GM20000 (cell line): Measurements from ENCODE around the gene SLC26A8.

Source experiments
- DNase-seq: peaks from one replicate; pipeline ENCODE4 v3.0.0; 2012; ENCODE audit warnings: low spot score
- TF ChIP-seq, protein P1 (sequence below): IDR thresholded peaks from 2 replicates; pipeline ENCODE4 v1.5.1; 2012; ENCODE audit warnings: mild to moderate bottlenecking, control low read depth; ENCODE audit errors: extremely low read depth, missing control alignments

Gene SLC26A8

DNA sequence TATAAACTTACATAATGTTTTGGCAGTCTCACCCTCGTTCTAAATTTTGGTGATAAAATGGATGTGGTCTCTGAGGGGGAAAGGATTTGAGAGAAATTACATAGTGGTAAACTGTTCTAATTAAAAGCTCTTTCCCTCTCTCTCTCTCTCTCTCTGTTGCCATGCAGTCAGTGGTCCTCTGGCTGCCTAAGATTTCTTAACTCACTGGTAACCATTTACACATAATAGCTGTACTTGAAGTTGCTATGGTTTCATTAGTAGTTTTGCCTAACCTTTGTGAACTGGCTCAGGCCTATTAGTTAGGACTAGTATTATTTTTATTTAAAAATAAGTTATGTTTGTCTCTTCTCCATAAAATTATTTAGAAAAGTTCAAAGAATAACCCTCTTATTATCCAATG lies 45.1 kb upstream of the SLC26A8 start:
- no peak for DNase-seq
- TF ChIP-seq, protein P1, sequence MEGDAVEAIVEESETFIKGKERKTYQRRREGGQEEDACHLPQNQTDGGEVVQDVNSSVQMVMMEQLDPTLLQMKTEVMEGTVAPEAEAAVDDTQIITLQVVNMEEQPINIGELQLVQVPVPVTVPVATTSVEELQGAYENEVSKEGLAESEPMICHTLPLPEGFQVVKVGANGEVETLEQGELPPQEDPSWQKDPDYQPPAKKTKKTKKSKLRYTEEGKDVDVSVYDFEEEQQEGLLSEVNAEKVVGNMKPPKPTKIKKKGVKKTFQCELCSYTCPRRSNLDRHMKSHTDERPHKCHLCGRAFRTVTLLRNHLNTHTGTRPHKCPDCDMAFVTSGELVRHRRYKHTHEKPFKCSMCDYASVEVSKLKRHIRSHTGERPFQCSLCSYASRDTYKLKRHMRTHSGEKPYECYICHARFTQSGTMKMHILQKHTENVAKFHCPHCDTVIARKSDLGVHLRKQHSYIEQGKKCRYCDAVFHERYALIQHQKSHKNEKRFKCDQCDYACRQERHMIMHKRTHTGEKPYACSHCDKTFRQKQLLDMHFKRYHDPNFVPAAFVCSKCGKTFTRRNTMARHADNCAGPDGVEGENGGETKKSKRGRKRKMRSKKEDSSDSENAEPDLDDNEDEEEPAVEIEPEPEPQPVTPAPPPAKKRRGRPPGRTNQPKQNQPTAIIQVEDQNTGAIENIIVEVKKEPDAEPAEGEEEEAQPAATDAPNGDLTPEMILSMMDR: no peak

DNA sequence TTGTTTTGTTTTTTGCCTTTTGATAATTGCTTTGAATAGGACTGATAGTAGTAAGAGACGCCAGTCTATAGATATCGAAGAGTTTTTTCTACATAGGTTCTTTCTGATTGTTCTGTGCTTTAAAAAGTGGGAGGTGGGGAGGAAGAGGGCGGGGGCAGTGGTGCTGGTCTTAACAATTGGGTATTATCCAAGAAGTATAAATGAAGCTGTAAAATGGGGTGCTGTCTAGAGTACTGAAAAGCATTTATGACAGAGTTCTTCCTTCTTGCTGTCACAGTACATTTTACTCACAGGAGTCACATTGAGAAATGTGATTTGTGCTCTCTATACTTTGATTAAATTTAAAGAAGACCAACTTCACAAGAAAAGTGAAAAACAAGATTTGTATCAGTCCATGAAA lies 44.1 kb upstream of the SLC26A8 start:
- no peak for DNase-seq
- TF ChIP-seq, protein P1: no peak

DNA sequence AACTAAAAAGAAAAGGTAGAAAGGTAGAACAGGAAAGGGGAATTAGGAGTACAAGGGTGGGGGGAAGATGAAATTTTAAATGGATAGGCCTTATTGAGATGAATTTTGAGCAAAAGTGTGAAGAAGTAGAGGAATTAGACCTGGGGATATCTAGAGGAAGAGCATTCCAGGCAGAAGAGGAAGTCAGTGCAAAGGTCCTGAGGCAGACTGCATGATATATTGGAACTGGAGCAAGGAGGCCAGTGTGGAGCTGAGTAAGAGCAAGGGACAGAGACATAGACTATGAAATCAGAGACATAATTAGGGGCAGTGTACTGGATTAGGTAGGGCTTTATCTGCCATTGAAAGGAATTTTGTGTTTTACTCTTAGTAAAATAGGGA lies 43.6 kb upstream of the SLC26A8 start:
- no peak for DNase-seq
- TF ChIP-seq, protein P1: no peak

DNA sequence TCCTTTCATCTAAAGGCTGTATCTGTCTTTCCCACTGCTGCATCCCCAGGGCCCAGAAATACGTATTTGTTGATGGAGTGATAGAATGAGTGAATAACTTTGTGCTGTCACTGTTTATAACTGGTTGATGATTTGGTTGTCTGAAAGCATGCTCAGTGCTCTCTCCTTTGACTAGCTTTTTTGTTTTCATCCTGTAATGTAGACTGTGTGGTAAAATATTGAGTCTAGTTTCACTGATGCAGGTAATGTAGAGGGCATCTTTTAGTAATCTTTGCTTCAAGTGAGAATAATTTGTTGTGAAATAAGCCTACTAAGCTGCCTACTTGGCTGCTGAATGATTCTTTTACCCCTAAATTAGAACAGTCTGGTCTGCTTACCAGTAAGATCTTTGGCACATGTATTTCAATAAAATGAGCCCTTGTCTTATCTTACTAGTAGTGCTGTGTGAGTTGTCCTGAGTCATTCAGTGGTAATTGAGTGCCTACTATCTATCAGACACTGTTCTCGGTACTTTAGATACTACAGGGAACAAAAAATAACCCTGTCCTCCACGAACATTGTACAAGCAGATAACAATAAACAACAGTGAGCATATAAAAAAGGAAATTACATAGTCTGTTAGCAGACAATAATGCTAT lies 43.1 kb upstream of the SLC26A8 start:
- TF ChIP-seq, protein P1: no peak

DNA sequence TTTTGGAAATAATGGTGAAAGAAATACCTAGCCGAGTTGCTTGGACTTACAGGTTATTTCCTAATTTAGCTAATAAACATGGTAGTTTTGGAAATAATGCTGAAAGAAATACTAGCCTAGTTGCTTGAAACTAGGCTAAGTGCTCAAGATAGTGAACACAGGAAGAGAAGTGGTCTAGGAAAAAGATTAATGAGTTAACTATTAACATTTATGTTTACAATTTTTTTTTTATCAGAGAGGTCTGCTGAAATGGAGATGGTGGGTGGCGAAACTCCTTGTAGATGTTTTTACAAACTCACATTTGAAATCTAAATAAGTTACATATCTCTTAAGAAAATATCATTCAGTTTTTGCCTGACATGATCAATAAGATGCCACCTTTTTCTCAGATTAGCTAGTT lies 42.4 kb upstream of the SLC26A8 start:
- DNase-seq: no peak
- TF ChIP-seq, protein P1: no peak

More for the DNA sequence above, 43.1 kb upstream of the SLC26A8 start:
- DNase-seq: no peak

DNA sequence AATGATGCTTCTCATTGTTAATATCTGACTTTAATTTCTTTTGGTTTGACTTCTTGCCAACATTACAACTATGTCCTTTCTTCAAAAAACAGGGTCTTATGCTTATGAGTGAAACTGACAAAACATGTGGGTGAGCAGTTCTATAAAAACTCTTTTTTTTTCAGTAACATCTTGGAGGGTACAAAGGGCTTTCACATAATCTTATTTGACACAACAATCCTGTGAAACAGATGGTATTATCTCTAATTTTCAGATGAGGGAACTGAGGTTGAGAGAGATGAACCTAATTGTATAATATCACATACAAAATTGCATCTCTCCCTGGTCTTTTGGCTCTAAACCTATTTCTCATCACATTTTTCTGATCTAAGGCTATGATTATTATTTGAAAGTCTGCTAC lies 41.5 kb upstream of the SLC26A8 start:
- DNase-seq: no peak
- TF ChIP-seq, protein P1: no peak

DNA sequence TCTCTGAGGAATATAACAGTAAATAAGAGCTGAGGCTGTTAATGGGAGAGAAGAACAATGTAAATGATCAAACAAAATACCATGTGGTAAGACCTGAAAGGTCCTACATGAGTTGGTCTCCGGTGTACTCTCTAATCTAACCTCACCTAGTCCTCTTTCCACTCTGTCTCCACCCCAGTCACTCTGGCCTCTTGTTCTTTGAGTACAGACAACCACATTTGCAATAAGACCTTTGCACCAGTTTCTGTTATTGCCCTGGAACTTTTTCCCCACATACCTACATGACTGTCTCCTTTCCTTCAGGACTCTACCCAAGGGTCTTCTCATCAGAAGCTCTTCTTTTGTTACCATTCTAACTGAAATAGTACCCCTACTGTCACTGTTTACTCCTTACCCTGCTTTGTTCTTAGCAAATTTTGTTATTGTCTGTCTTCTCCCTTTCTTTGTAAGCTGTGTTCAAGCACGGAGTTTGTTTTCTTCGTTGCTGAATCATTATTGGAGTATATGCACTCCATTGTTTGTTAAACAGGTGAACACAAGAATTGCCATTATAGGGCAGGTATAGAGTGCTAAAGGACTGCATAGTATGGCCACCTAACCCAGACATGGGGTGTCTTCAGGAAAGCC lies 40.4 kb upstream of the SLC26A8 start:
- TF ChIP-seq, protein P1: no peak
- DNase-seq: no peak
